ENCODE data around the gene CSNK2A1.

Gene CSNK2A1

DNA sequence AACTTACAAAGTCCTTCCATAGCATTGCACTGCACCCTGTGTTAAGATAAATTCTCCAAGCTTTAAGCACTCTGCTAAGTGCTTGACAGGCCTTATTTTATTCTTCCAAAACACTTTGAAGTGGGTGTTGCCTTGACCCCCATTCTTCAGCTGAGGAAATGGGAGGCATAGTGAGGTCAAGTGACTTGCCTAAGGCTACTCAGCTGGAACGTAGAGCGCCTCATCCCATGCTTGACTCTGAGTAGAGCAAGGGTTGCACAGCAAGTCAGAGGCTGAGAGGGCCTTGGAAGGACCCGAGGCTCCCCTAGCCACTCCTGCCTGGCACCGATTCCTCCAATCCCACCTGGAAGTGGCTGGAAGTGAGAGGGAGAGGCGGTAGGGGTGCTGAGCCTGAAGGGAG, 19.6 kb upstream of the CSNK2A1 start:
- DNase-seq = no peak

GRCh38 chr20:562232-562897, 18.8 kb upstream of the CSNK2A1 start:
- DNase-seq = no peak

DNA sequence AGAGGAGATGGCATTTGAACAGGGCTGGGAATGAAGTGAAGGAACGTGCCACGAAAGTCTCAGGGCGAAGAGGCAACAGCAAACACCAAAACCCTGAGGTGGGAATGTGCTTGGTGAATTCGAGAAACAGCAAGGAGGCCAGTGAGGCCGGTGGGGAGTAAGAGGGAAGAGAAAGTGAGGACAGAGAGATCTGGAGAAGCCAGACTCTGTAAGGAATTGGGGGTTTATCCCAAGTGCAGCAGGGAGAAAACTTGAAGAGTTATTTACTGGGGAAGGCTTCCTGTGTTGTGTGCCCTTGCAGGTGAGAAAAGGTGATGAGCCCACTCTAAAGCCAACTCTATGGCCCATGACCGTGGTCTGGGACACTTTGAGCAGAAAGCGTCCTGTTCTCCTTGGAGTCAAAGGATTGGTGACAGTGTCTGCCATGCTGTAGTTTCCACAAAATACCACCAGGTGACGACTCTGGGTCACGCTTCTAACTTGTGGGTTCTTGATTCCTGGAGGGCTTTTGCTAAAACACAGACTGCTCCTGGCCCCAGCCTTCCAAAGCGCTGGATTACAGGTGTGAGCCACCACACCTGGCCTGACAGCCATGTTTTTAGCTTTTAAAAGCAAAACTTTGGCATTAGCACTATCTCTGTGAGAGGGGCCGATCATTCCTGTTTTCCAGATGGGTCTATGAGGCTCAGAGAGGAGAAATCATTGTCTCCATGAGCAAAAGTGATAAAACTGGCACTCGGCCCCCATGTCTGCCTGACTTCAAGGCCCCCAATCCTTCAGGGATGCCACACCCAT, 18.0 kb upstream of the CSNK2A1 start:
- peak; percentile 47 for DNase-seq

DNA sequence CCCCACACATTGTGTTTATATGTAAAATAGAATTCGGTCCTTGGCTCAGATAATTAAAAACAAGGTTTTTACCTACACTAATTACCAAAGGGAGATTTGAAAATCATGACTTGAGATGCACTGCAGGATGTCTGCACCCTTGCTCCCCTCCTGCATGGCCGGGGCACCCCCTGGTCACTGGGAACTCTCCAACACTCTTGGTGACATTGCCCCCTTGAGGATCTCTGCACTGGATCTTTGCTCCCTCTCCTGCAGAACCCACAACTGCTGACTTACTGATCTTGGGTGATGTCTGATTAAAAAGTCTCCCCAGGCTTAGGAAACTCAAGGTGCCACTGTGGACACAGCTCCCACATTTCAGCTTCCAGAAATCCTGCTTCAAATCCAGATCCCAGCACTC, 17.1 kb upstream of the CSNK2A1 start:
- no peak for DNase-seq

GRCh38 chr20:558117-558516, 14.5 kb upstream of the CSNK2A1 start:
- no peak for DNase-seq

DNA sequence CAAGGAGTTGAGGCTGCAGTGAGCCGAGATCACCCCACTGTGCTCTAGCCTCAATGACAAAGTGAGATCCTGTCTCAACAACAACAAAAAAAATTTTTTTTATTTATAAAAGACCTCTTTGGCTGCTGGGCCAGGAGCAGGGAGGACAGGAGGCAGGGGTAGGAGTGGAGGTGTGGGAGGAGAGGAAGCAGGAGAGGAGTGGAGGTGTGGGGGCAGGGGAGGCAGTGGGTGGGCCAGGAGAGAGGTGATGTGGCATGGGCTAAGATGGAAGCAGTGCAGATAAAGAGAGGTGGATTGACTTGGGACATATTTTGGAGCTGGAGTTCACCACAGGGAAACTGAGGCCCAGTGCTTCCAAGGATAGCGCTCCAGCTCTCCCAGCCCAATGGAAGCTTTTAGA, 13.4 kb upstream of the CSNK2A1 start:
- DNase-seq = no peak

DNA sequence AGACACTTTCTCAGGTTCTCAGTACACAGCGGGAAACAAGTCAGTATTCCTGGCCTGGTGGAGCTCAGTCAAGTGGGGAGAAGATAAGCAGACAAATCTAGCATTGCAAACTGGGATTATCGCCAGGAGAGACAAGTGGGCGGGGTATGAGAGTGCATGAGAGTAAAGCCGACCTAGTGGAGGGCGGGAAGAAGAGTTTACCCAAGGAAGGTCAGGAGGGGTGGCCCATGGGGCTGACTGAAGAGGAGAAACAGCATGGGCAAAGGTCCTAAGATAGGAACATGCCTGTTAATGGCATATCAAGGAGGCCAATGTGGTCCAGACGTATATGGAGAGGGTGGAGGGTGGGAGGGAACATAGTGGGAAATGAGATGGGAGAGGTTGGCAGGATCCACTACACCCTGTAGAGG, 12.4 kb upstream of the CSNK2A1 start:
- DNase-seq = no peak

GRCh38 chr20:550611-551010, 7.0 kb upstream of the CSNK2A1 start:
- DNase-seq = no peak

GRCh38 chr20:549722-550496, 6.3 kb upstream of the CSNK2A1 start:
- no peak for DNase-seq

GRCh38 chr20:548906-549305, 5.3 kb upstream of the CSNK2A1 start:
- DNase-seq = no peak

DNA sequence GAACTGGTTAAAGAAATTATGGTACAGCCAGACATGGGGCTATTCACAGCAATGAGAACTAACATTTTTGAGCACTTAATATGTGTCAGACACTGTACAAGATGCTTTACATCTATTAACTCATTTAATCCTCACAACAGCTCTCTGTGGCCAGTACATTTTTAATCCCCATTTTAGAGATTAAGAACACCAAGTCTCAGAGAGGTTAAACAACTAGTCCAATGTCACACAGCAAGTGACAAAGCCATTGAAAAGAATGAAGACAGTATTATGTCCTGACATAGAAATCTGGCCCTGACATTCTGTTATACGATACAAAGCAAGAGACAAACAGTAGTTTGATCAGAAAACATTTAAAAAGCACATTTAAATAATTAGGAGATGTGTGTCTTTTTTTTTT, 3.8 kb upstream of the CSNK2A1 start:
- no peak for DNase-seq

DNA sequence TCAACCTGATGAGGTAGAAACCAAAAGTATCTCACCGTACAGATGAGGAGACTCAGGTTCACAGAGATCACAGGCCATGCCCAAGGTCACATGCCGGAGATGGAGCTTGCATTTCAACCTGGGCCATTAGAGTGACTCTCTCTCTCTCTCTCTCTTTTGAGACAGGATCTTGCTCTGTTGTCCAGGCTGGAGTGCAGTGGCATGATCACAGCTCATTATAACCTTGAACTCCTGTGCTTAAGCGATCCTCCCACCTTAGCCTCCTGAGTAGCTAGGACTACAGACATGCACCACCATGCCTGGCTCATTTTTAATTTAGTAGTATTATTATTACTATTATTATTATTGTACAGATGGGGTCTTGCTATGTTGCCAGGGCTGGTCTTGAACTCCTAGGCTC, 2.8 kb upstream of the CSNK2A1 start:
- DNase-seq = no peak

DNA sequence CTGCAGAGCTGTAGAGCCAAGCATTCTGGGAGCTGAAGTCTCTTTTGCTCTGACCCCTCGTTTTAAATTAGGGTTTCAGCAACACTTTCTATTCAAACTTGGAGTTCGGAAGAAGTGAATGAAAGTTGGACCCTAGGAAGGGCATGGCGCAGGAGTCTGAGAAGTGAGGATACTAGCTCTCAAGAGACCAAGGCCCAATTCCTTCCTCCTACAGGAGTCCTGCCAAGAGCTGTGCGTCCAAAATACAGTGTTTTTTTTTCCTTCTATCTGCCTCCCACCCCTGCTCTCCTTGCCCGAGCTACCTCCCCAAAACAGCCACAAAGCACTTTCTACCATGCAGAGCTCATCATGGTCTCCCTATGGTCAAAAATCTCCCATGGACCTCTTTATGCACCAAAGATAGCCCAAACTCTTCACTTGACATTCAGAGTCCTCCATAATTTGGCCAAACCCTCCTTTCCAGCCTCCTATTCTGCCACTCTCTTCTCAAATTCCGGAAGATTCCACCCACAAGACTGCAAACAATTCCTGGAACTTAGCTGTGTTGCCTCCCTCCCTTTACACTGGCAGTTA, 649 bp upstream of the CSNK2A1 start:
- no peak for DNase-seq

DNA sequence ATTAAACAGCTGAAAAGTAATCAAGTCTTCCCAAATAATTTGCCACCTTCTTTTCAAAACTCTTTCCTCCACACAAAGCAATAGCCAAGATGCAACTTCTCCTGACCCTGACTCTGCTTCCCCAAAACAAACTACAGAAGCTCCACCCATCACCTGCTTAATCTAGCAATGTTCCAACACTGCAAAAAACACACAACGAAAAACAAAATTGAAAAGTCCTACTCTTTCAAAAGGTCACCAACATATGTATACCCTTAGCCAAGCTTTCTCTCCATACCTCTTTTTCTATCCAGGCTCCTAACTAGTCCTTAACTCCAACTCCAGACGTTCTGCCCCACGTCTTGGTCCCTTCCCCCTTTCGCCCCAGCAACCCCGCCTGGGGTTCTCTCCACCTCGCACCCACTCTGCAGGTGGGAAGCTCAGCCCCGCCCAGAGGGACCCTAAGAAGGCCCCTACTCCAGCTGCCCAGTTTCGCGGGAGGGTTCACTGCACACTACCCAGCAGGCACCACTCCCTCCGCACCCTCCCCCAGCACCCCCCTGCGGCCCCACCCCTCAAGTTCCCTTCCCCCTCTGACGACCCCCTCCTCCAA, 717 bp downstream of the CSNK2A1 start:
- no peak for DNase-seq

GRCh38 chr20:540391-541201, 3.0 kb downstream of the CSNK2A1 start:
- DNase-seq = no peak

- no peak for DNase-seq
These were observed 3.7 kb downstream of the CSNK2A1 start for GRCh38 chr20:539848-540247.

DNA sequence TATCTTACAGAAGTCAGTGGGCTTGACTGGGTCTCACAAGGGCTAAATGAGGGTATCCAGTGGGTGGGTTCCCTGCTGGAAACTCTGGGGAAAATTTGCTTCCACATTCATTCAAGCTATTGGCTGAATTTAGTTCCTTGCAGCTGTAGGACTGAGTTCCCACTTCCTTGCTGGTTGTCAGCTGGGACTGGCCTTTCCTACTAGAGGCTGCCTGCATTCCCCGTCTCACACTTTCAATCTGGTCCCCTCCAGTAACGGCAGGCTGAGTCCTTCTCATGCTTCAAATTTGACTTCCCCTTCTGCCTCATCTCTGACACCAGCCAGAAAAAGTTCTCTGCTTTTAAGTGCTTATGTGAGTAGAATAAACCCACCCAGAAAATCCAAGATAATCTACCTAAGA, 4.4 kb downstream of the CSNK2A1 start:
- DNase-seq = no peak

GRCh38 chr20:537983-538382, 5.6 kb downstream of the CSNK2A1 start:
- no peak for DNase-seq

GRCh38 chr20:536426-537010, 7.1 kb downstream of the CSNK2A1 start:
- DNase-seq = no peak

DNA sequence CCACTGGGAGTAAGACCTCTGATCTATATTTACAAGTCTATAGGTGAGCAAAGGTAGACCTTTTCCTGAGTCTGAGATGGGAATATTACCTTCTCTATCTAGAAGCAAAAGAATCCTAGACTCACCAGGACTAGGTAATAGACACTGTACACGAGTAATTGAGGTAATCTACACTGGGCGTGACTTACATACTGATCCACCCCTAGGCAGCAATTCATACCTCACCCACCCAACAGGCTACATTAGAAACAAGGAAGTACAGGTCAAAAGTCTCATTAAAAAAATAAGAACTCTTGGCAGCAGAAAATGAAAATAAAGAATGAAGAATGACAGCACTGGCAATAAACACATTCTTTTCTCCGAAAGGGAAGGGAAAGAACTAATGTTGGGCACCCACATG, 7.6 kb downstream of the CSNK2A1 start:
- DNase-seq = no peak

GRCh38 chr20:533526-533925, 10.1 kb downstream of the CSNK2A1 start:
- DNase-seq = no peak

DNA sequence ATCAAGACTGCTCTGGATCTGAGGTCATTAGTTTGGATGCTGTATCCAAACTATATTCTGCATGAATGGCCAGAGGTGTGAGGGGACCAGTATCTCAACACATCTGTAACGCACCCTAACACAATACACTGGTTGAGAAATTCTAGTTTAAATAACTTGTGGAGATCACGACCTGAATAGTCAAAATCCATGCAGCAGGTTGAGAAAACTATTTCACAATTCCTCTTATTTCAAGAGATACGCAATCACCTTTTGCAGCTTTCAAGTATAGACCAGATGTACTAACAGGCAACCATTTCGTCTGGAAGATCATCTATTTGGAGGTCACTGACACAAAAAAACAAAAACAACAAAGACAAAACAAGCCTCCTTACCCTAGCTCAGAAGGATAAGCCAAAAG, 11.1 kb downstream of the CSNK2A1 start:
- DNase-seq = no peak

Measured in KG1 (cell line).